ENCODE measurements around the gene PTPRN2. TPM values are rescaled to one million over a fixed set of nuclear protein-coding genes. Genes with fewer than 3 reads are reported as not detected.

Gene PTPRN2
- total RNA-seq, 1 donor from 2014 or later, result 11.4 TPM

GRCh38 chr7:157622000-157622399, 965.6 kb downstream of the PTPRN2 start:
- no peak for DNase-seq (ENCODE audit: low spot score, unreplicated experiment)
- no peak overlapping the region for H3K27ac Mint-ChIP-seq
- no peaks in the 10 kb centered on the region for H3K9me3 Mint-ChIP-seq (ENCODE audit: low read depth)
- no peaks in the 10 kb centered on the region for H3K36me3 Mint-ChIP-seq (ENCODE audit: insufficient read depth)
- H3K4me1 Mint-ChIP-seq (ENCODE audit: low read depth), result no peaks in the 10 kb centered on the region
- H3K4me3 Mint-ChIP-seq (ENCODE audit: low read depth), result no peak overlapping the region
- peaks cover 24% of the 10 kb centered on the region for H3K27me3 Mint-ChIP-seq
- no peak for TF ChIP-seq CTCF (IDR thresholded peaks at IDR 0.05; ENCODE audit: unreplicated experiment)

GRCh38 chr7:157621131-157621681, 966.4 kb downstream of the PTPRN2 start:
- H3K4me1 Mint-ChIP-seq (ENCODE audit: low read depth), result no peaks in the 10 kb centered on the region
- H3K9me3 Mint-ChIP-seq (ENCODE audit: low read depth), result no peaks in the 10 kb centered on the region
- no peak overlapping the region for H3K27ac Mint-ChIP-seq
- no peak for DNase-seq (ENCODE audit: low spot score, unreplicated experiment)
- H3K36me3 Mint-ChIP-seq (ENCODE audit: insufficient read depth), result no peaks in the 10 kb centered on the region
- no peak overlapping the region for H3K4me3 Mint-ChIP-seq (ENCODE audit: low read depth)
- H3K27me3 Mint-ChIP-seq, result peaks cover 20% of the 10 kb centered on the region
- TF ChIP-seq CTCF (IDR thresholded peaks at IDR 0.05; ENCODE audit: unreplicated experiment), result no peak

- Mint-ChIP-seq H3K4me1 (ENCODE audit: low read depth) (no peaks in the 10 kb centered on the region), H3K27me3 (peaks cover 18% of the 10 kb centered on the region), H3K36me3 (ENCODE audit: insufficient read depth) (no peaks in the 10 kb centered on the region), H3K9me3 (ENCODE audit: low read depth) (no peaks in the 10 kb centered on the region), H3K4me3 (ENCODE audit: low read depth) (no peak overlapping the region), H3K27ac (no peak overlapping the region)
- TF ChIP-seq CTCF (IDR thresholded peaks at IDR 0.05; ENCODE audit: unreplicated experiment), result no peak
- no peak for DNase-seq (ENCODE audit: low spot score, unreplicated experiment)
Measured at GRCh38 chr7:157620616-157621015, 967.0 kb downstream of the PTPRN2 start.

GRCh38 chr7:157619753-157620525, 967.7 kb downstream of the PTPRN2 start:
- H3K4me1 Mint-ChIP-seq (ENCODE audit: low read depth), result no peaks in the 10 kb centered on the region
- no peaks in the 10 kb centered on the region for H3K9me3 Mint-ChIP-seq (ENCODE audit: low read depth)
- no peaks in the 10 kb centered on the region for H3K36me3 Mint-ChIP-seq (ENCODE audit: insufficient read depth)

More at GRCh38 chr7:157619753-157620525, 967.7 kb downstream of the PTPRN2 start:
- Mint-ChIP-seq H3K27ac (no peak overlapping the region), H3K4me3 (ENCODE audit: low read depth) (no peak overlapping the region), H3K27me3 (peaks cover 18% of the 10 kb centered on the region)
- no peak for DNase-seq (ENCODE audit: low spot score, unreplicated experiment)
- TF ChIP-seq CTCF (IDR thresholded peaks at IDR 0.05; ENCODE audit: unreplicated experiment), result no peak
